Right hindlimb (tissue), 1 donor: ENCODE measurements around the gene STK32C.
"Not testable (repeated sequence)": the region's sequence is repeated elsewhere in the genome, so short reads cannot be mapped to it uniquely, and the experiment has no call there.

Source experiments
- DNase-seq: peaks from one replicate; pipeline ENCODE4 v3.0.0-alpha.2; 2018

Gene STK32C

GRCh38 chr10:132317477-132317876 lies 9.7 kb upstream of the STK32C start:
- not testable (repeated sequence) for DNase-seq

- DNase-seq: no peak
These were observed 8.4 kb upstream of the STK32C start for GRCh38 chr10:132316133-132316532.

DNA sequence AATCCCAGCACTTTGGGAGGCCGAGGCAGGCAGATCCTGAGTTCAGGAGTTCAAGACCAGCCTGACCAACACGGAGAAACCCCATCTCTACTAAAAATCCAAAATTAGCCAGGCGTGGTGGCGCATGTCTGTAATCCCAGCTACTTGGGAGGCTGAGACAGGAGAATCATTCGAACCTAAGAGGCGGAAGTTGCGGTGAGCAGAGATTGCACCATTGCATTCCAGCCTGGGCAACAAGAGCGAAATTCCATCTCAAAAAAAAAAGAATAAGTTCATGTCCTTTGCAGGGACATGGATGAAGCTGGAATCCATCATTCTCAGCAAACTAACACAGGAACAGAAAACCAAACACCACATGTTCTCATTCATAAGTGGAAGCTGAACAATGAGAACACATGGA lies 7.1 kb upstream of the STK32C start:
- DNase-seq: not testable (repeated sequence)

GRCh38 chr10:132314336-132314735 lies 6.6 kb upstream of the STK32C start:
- no peak for DNase-seq

GRCh38 chr10:132313865-132314264 lies 6.1 kb upstream of the STK32C start:
- no peak for DNase-seq

DNA sequence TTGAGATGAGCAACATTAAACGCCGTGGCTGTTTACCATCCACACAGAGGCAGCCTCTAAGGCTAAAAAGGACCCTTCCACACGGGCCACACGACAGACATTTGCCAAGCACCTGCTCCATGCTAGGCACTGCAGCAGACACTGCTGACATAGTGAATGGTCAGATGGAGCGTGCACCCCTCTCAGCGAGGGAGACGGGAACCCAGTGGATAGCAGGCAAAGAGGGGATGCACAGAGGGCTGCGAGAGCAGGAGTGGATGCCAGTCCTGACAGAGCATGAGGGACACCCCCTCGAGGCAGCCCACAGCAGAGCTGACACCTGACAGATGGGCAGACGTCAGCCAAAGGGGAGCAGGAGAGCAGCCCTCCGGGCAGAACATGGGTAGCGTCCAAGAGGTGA lies 5.6 kb upstream of the STK32C start:
- no peak for DNase-seq

DNA sequence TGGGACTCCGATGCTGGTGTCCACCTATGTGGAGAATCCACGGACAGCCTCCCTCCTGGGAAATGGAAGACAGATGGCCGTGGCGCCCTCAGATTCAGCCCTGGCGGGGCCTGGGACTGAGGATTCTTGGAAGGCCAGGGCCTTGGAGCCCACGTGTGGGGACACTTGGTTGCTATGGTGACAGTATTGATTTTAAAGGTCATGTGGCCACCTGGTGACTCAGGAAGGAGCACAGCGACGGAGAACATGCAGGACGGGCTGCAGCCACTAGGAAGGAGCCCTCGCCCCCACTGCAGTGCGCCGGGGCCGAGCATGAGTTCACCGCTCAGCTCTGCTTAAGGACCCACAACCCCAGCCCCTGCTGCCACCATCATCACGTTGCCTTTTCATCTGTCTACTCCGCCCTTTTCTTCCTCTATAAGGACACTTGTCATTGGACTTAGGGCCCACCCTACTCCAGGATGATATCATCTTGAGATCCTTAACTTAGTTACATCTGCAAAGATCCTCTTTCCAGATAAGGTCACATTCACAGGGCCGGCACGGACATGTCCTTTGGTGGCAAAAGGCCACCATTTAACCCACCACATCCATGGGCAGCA lies 3.7 kb upstream of the STK32C start:
- DNase-seq: no peak

GRCh38 chr10:132310701-132311337 lies 3.1 kb upstream of the STK32C start:
- no peak for DNase-seq

GRCh38 chr10:132309879-132310591 lies 2.3 kb upstream of the STK32C start:
- no peak for DNase-seq

GRCh38 chr10:132309471-132309865 lies 1.7 kb upstream of the STK32C start:
- DNase-seq: no peak

DNA sequence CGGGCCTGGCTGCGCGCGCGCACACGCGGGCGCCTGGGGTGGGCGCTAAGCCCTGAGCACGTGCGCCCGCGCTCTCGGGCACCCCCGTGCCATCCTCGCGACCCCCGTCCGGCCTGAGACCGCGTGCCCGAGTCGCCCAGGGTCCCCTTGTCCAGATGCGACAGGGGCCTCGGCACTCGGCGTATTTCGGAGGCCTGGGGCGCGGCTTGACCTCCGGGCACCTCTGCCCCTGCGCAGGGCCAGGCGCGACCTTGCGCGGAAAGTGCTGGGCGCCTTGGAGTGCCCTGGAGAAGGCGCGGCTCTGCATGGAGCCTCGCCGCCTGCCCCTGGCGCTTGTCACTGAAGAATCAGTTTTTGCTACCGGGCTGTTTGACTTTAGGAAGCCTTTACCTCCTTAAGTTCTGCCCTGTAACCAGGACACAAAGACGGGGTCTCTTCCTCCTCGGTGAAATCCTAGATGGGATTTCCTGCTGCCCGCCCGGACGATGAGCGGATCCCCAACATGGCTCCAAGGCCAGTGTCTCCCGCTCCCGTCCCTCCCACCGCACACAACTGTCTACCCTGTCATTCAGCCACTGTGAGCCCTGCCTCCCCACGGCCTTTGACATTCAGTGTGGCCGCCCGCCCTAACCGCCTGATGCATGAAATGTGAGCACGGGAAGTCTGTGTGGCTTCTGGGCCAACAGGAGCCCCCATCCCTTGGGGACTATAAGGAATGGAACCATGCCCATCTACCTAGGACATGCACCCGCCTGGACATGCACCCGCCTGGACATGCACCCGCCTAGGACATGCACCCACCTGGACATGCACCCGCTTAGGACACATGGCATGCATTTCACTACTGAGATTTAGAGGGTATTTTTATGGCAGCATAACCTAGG lies 1.1 kb upstream of the STK32C start:
- DNase-seq: peak; percentile 29

GRCh38 chr10:132306864-132307751 lies 642 bp downstream of the STK32C start:
- DNase-seq: no peak

GRCh38 chr10:132306343-132306685 lies 1.4 kb downstream of the STK32C start:
- DNase-seq: no peak

DNA sequence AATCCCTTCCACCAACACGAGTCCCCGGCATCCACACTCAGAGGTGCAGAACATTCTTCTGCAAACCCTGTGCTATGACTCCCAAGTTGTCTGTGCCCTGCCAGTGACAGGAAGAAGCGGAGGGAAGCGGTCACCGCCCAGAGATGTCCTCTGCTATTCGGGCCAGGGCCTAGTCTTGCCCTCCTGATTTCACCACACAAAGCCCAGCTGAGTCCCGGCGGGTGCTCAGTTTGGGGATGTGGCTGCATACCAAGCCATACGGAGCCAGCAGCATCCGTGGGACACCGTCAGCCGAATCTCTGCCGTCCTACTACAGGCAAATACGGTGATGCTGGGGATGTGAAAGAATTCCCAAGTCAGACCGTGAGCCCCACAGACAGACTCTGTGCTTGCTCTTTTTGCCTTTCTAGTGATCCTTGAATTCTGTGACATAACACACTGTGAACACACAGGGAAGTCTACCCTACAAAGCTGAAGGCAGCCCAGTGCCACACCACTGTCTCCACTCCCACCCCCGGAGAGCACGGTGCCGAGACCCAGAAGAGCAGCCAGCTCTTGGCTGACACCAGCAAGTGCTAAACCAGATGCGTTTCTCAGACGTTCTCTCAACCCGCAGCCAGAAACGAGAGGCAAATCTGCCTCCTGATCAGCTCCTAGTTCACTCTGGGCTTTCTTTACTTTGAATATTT lies 2.0 kb downstream of the STK32C start:
- DNase-seq: no peak

DNA sequence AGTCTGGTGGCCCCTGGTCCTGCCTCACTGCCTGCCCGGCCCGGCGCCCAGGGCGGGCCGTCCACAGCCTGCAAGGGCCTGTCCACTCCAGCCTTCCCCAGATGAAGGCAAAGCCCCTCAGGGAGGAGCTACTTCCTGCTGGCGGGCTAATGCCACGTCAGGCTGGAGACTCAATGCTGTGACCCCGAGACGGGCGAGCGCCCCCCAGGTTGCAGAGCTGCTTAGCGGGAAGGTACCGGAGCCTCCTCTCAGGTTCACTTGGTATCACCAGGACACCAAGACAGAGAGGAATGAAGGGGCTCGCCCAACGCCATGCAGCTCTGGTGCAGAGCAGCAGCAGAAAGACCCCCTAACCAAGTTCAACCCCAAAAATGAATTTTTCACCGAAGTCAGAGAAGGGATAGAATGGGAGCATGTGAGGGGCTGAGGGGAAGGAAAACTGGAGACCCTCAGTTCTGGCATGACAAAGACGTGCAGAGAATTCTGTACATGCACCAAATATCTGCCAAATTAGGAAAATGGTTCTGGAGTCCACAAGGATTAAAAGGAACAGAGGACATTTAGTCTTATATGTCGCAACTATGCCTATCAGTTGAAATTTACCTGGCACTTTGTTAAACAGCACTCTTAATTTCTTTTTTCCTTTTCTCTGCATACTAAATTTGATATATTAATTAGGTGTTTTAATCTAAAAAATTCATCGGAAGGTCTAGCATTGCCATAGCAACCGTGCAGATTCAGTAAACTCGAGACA lies 2.8 kb downstream of the STK32C start:
- DNase-seq: no peak

GRCh38 chr10:132303361-132304115 lies 4.2 kb downstream of the STK32C start:
- DNase-seq: no peak

DNA sequence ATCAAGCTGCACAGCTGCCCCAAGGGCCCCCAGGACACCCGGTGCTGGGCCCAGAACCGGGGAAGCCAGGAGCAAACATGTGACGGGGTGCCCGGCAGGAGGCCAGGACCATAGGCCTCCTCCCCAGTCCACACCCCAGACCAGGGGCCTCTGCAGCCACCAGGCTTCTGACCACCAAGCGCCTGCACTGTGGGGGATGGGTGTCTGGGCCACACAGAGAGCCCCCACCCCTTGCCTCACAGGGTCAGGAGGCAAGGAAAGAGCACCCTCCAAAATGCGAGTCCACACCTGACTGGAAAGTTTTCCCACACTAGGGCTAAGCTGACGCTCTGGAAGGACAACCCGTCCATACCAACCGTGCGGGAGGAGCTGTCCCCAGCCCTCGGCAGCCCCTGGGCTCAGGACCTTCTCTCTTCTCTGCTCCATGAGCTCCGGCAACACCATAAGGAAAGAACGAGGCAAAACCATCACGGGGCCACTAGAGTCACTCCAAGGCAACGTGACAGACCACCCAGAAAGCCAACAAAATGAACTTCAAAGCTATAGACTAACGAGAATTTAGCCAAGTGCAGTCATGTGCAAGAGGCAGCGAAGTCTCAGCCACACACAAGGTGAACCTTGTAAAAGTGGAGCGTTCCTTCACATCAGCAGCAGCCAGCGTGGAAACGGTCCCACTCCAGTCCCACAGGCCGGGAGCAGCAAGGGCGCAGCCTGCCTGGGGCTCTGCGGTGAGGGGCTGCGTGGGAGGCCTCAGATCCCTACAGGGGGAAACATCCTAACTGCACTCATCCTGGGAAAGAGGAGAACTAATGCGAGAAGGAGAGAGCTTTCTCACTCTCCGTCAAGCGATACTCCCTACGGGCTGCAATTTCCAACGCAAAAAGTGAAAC lies 5.1 kb downstream of the STK32C start:
- no peak for DNase-seq

DNA sequence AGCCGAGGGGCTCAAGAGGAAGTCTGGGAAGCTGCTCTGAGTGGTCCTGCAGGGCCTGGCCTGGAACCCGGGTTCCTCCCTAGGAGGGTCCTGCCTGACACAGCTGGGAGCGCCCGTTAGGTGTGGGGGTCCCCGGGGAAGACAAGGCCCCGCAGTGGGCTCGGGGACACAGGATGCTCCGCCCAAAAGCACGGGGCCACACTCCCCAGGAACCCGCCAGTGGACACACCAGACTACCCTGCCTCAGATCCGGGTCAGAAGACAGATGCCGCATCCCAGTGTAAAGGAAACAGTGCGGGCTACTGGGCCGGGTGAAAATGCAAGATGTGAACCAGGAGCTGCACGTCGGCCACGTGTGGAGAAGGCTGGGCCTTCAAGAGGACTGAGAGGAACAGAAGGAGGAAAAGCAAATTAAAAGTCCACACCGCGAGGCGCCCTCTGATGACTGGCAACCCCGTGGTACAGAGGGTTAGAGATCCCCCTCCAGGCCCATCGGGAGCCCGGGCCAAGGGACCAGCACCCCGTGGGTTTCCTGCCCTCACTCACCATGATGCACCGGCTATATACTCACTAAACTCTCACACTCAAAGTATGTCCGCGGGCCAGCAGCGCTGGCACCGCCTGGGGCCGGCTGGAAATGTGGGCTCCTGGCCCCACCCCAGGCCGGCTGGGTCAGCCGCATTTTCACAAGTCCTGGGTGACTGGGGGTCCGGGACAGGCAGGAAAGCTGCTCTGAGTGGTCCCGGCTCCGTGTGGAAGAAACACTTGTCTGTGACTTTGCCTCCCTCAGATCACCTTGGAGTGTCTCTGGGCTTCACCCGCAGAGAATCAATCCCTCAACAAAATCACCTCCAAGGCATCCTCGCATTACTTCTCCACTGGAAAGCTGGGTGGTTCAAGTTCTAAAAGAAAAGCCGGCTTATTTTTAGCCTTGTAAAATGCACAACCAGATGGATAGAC lies 6.1 kb downstream of the STK32C start:
- no peak for DNase-seq
